Daoy (cell line): ENCODE data around the gene PPP1R7. TPM values are rescaled to one million over a fixed set of nuclear protein-coding genes. Genes with fewer than 3 reads are reported as not detected.

Experiments used
- DNase-seq: peaks from one replicate; pipeline ENCODE4 v3.0.0-alpha.2; 2015; ENCODE audit warnings: low read depth
- total RNA-seq: library from RNA; depleted of rRNA; stranded (reverse); fragments of >200 nt; shearing (Covaris generic); gene quantifications from 2 replicates; pipeline ENCODE4 v1.2.3, GENCODE V29; 2014; rRNA removed

Gene PPP1R7
- total RNA-seq, 1 experiment from 2014 or later: 74.7 TPM

- no peak for DNase-seq
Observed at GRCh38 chr2:241228860-241229516, 78.7 kb downstream of the PPP1R7 start.

DNA sequence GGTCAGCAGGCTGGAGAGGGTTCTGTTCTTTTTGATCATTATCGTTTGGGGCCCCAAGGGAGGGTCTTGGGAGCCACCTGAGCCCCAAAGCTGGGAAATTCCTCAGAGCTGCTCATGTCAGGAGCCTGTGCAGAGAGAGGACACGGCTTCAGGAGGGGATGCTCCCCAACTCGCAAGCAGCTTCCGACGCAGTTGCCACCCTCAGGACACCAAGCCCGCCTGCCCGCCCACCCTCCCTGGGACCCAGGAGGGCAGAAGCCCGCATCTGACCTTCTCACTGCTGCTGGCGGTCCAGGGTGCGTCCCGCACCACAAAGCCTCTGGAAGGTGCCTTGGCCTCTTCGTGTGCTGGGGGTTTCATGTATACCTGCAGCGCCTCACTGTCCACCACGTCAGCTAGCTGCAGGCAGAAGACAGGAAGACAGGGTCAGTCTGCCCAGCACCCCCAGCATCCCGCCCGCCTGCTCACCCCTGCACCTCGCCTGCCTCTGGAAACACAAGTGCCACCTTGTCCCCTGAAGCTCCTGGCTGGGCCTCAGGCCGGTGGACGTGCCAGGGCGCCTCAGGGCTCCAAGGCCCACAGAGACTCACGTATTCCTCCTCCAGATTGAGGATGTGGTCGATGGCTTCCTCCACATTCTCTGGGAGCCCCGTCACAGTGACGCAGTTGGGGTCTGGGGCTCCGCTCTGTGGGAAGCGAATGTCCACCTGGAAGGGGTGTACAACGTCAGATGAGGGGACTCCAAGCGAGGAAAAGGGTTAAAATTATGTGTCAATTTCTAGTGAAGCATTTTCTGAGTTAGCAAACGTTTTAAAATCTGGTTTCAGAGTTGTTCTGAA lies 79.5 kb downstream of the PPP1R7 start:
- DNase-seq: no peak

DNA sequence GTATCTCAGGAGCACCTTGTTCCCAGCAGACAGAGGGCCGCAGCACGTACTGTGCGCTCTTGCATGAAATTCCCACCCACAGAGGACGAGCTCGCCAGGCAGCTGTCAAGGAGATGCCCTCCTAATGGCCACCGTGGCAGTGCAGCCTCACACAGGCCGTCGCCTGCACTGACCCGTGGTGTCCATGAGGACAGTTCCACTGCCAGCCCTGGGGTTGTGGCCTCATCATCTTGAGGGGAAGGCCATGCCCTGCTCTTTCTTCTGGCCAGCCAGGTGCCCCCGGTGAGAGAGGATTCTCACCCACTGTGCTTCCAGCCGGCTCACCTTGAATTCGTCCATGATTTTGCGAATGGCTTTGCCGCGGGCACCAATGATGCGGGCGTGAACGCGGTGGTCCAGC lies 80.2 kb downstream of the PPP1R7 start:
- DNase-seq: no peak

DNA sequence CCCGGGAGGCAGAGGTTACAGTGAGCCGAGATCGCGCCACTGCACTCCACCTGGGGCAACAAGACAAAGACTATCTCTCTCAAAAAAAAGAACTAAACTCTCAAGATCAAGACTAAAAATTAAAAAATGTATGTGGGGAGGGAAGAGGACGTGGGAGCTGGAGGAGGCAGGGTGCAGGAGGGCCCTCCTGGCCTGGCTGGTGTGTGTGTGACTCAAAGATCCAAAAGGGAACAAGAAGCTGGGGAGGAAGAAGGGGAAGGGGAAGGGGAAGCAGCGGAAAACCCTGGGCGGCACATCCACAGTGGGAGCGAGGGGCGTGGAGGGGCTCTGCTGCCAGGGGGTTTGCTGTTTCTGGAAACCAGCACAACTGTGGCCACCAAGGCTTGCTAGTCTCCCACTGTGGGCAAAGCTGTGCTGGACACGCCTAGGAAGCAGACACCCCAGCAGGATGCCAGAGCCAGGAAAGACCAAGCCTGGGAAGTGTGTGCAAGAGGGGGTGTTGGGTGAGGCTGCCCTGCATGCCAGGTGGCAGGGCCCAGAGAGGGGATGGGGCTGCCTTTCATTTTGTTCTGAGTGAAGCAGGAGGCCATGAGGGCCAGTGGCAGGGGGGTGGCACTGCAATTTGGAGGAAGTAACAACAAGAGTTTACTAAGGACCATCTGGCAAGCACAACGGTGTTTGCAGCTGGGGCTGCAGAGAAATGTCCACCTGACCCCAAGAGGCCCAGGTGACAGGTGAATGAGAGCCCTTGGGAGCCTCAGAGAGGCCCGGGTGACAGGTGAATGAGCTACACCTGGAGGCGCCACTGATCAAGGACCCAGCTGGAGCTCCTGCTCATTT lies 82.7 kb downstream of the PPP1R7 start:
- no peak for DNase-seq

Other genes starting within 250 kb of the PPP1R7 start
- not detected in 2 replicates for gene CROCC2, start 244.1 kb upstream of the PPP1R7 start, total RNA-seq
- gene SNED1, start 151.8 kb upstream of the PPP1R7 start, total RNA-seq: 0.06 and 3.2 TPM in 2 replicates
- gene MTERF4, start 48.2 kb upstream of the PPP1R7 start, total RNA-seq: 28.1 and 30.8 TPM in 2 replicates
- 8.5 TPM in 2 replicates for gene PASK, start 995 bp upstream of the PPP1R7 start, total RNA-seq
- gene ANO7, start 38.2 kb downstream of the PPP1R7 start, total RNA-seq: 0.69 TPM in 1 of 2 replicates, not detected in the other
- gene HDLBP, start 165.2 kb downstream of the PPP1R7 start, total RNA-seq: 244 and 258 TPM in 2 replicates
- 244 and 328 TPM in 2 replicates for gene SEPTIN2, start 165.5 kb downstream of the PPP1R7 start, total RNA-seq
- 22.6 and 34.4 TPM in 2 replicates for gene FARP2, start 205.8 kb downstream of the PPP1R7 start, total RNA-seq